Measurements from ENCODE around the gene DPH7.

GRCh38 chr9:137522746-137523455, 55.8 kb downstream of the DPH7 start:
- TF ChIP-seq SPI1 (IDR thresholded peaks at IDR 0.05; ENCODE audit: low read depth, low read length) (no peak), POLR2AphosphoS5 (IDR thresholded peaks at IDR 0.05; ENCODE audit: low read depth, low read length) (no peak), POLR2A (IDR thresholded peaks at IDR 0.05; ENCODE audit: low read depth, low read length) (no peak)
